Ovary (tissue), 9 donors: ENCODE data around the gene LAMC3. TPM values are rescaled to one million over a fixed set of nuclear protein-coding genes. Genes with fewer than 3 reads are reported as not detected.

Experiments used
- DNase-seq, 5 donors: peaks; one replicate each; pipeline ENCODE4 v3.0.0-alpha.2; 2019 to 2020
- H3K27ac ChIP-seq, 2 donors: fragments of 200-600 bp; one replicate each; pipeline versions ENCODE4 v1.5.1 to v1.8.0; 2019 to 2022
- H3K27me3 ChIP-seq: fragments of 200-600 bp; one replicate; pipeline ENCODE4 v1.8.0; 2022
- H3K36me3 ChIP-seq: fragments of 200-600 bp; sonication (generic); one replicate; pipeline ENCODE4 v1.5.1; 2019
- H3K4me1 ChIP-seq: one replicate; pipeline ENCODE4 v1.8.1; 2013; ENCODE audit warnings: mild to moderate bottlenecking, moderate library complexity; ENCODE audit not compliant: insufficient read depth
- H3K4me3 ChIP-seq: fragments of 200-600 bp; sonication (generic); one replicate; pipeline ENCODE4 v1.5.1; 2017
- H3K9me3 ChIP-seq, 2 donors: fragments of 200-600 bp in 1 of 2; sonication (generic) in 1 of 2; one replicate each; pipeline versions ENCODE4 v1.5.1 to v1.8.1; 2013 to 2019; ENCODE audit warnings: mild to moderate bottlenecking in 1 of 2, moderate library complexity in 1 of 2
- EP300 ChIP-seq: sonication (generic); formaldehyde crosslinking; IDR thresholded peaks from one replicate; pipeline ENCODE4 v1.6.1; 2017; ENCODE audit warnings: antibody characterized with exemption
- POLR2A ChIP-seq: fragments of 450-650 bp; IDR thresholded peaks from one replicate; pipeline ENCODE4 v1.6.1; 2017; ENCODE audit warnings: antibody characterized with exemption, mild to moderate bottlenecking, moderate library complexity
- WGBS, 3 donors: extraction: QIAGEN DNeasy Blood & Tissue Kit in 1 of 3; methylation state at CpG; one replicate each; pipeline versions ENCODE4 v1.1.5 to v1.1.7; 2013 to 2017; 5-methylcytosine and 5-hydroxymethylcytosine counted together
- intact Hi-C, 4 donors: fragments of 100-400 bp; cut with DNase I; formaldehyde crosslinking; loops; one replicate each; pipeline versions ENCODE4 v1.11.0 to v1.15.1; 2022 to 2023
- polyA plus RNA-seq, 2 donors: library from polyadenylated mRNA; stranded (reverse); fragments of 200-250 nt in 1 of 2; fragments of 350-450 nt in 1 of 2; fragmentation: Illumina TruSeq in 1 of 2; extraction: RNeasy Lipid Tissue Mini Kit (QIAGEN cat#74804) in 1 of 2; gene quantifications; one replicate each; pipeline ENCODE4 v1.2.3, GENCODE V29; 2013 to 2014
- total RNA-seq, 7 donors: library from RNA; depleted of rRNA in 2 of 7; stranded (reverse); fragments of >200 nt in 2 of 7; fragmentation: NEBNext Ultra II Directional in 3 of 7; extraction: Animal tissue kit (Norgen Biotek cat#: 25700) in 3 of 7; gene quantifications; one replicate each; pipeline versions ENCODE4 v1.1.0 to v1.2.4, GENCODE V29; 2016 to 2023
- TF ChIP-seq, protein P1 (sequence below), 3 donors: fragments of 450-650 bp in 2 of 3; fragments of 200-600 bp in 1 of 3; IDR thresholded peaks; one replicate each; pipeline versions ENCODE4 v1.5.1 to v1.8.0; 2016 to 2022; ENCODE audit warnings: antibody characterized with exemption in 3 of 3, mild to moderate bottlenecking in 1 of 3
- donor health status: DM: no; HTN: no; CAD: no; lungs with moderate emphysema.
- donor health status: DM: no; HTN: no; CAD: no.
- donor health status: Bipolar disorder and iron deficiency.
- donor health status: DM: yes; HTN: yes; CAD: no.
- donor health status: DM: no; HTN: no; CAD: no.
- donor health status: DM: yes; HTN: yes; CAD: no.

LAMC3 gene
- total and polyA plus RNA-seq, 9 donors = 0.48 to 5.7 (median 1.8) TPM

DNA sequence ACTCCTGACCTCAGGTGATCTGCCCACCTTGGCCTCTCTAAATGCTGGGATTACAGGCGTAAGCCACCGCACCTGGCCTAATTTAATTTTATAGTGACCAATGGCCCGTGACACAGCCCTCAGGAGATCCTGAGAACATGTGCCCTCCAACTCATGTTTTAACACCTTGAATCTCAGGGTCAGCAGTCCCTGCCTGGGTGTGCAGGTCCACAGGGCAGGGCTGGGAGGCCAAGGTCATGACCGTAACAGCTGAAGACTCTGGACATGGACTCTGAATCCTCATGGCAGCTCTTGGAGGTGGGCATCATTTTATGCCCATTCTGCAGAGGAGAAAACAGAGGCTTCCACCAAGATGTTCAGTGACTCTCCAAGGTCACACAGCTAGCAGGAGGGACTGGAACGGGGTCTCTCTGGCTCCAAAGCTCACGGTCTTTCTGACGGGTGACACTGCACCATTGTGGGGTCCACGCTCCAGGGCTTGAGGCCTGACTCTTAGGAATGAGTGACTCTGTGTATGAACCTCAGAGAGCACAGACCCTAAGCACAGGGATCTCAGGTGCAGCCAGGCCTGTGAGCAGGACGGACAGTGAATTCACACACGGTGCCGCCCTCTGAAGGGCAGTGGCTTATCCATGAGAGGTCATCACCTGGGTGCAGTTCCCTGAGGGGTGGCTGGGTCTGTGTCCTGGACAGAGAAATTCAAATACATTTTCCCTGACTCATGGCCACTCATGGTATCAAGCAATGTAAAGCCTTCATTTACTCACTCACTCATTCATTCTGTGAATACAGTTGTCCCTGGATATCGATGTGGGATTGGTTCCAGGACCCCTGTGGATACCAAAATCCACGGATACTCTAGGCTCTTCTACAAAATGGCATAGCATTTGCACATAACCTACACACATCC lies 32.8 kb upstream of the LAMC3 start:
- intact Hi-C loops = no loop called here
- no peak for DNase-seq
- no peak overlapping the region for H3K27ac ChIP-seq
- WGBS, 3 donors = 79 to 81% (median 80%) methylated on average over 13 of the region's 13 CpGs
- no peaks in the 10 kb centered on the region for H3K36me3 ChIP-seq
- H3K9me3 ChIP-seq = no peaks in the 10 kb centered on the region
- H3K4me3 ChIP-seq = no peak overlapping the region
- no peaks in the 10 kb centered on the region for H3K4me1 ChIP-seq
- TF ChIP-seq EP300 = no peak
- TF ChIP-seq POLR2A = no peak
- TF ChIP-seq, protein P1, sequence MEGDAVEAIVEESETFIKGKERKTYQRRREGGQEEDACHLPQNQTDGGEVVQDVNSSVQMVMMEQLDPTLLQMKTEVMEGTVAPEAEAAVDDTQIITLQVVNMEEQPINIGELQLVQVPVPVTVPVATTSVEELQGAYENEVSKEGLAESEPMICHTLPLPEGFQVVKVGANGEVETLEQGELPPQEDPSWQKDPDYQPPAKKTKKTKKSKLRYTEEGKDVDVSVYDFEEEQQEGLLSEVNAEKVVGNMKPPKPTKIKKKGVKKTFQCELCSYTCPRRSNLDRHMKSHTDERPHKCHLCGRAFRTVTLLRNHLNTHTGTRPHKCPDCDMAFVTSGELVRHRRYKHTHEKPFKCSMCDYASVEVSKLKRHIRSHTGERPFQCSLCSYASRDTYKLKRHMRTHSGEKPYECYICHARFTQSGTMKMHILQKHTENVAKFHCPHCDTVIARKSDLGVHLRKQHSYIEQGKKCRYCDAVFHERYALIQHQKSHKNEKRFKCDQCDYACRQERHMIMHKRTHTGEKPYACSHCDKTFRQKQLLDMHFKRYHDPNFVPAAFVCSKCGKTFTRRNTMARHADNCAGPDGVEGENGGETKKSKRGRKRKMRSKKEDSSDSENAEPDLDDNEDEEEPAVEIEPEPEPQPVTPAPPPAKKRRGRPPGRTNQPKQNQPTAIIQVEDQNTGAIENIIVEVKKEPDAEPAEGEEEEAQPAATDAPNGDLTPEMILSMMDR (IDR thresholded peaks at IDR 0.05) = no peak
- H3K27me3 ChIP-seq = no peaks in the 10 kb centered on the region

DNA sequence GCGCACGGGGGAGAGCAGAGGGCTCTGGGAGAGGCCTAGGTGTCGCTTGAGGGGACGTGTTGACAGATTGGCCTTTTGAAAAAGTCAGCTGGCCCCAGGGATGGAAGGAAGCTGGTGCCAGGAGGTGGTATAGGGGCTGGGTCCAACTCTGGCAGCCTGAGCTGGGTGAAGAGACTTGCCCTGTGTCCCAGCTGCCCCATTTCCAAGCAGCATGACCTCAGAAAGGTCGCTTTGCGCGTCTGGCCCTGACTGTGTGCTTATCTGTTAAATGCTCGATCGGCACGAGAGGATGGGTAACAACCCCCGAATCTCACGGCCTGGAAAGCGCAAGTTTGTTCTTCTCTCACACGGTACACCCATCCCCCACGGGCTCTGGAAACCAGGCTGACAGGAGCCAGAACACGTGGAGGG lies 31.2 kb upstream of the LAMC3 start:
- H3K4me3 ChIP-seq = no peak overlapping the region
- no peaks in the 10 kb centered on the region for H3K36me3 ChIP-seq
- no peak for DNase-seq
- H3K27ac ChIP-seq = no peak overlapping the region
- intact Hi-C loops = no loop called here
- H3K27me3 ChIP-seq = no peaks in the 10 kb centered on the region
- WGBS, 3 donors = 42 to 48% (median 44%) methylated on average over 16 of the region's 16 CpGs
- no peaks in the 10 kb centered on the region for H3K9me3 ChIP-seq
- TF ChIP-seq, protein P1 (IDR thresholded peaks at IDR 0.05) = no peak
- TF ChIP-seq EP300 (no peak), POLR2A (no peak)
- no peaks in the 10 kb centered on the region for H3K4me1 ChIP-seq

DNA sequence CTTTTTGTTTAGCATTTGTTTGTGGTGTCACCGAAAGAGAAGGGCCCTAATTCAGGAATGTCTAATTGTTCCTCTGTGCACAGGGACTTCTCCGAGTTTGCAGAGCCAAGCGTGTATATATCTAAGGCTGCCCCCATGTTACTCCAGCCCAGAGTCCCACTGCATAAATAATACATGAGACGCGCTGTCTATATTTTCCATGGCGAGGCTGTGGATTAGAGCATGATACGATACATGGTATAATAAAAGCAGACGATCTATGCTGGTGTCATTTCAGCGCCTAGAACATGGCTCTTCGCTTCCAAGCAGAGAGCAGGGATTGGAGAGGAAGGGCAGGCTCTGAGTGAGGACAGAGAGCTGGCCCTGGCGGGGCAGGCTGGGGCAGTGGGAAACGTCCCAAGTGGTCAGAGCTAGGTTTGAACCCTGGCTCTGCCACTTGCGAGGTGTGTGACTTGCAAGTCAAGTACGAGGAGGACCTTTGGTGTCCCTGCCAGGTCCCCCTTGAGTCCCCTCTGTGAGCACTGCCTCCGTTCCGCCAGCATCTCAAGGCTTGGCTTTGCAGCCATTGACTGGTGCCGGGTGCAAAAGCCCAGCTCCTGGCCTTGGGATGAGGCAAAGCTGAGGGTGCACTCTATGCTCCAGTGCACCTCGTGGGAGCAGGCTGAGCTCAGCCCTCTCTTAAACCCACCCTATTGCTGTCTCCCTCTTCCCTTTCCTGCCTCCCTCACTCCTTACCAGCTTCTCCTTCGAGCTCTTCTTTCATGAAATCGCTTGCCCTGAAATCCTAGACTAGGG lies 29.2 kb upstream of the LAMC3 start:
- Histone ChIP-seq H3K4me3 (no peak overlapping the region), H3K36me3 (no peaks in the 10 kb centered on the region), H3K27ac (no peak overlapping the region), H3K27me3 (no peaks in the 10 kb centered on the region), H3K4me1 (no peaks in the 10 kb centered on the region), H3K9me3 (no peaks in the 10 kb centered on the region)
- intact Hi-C loops = no loop called here
- WGBS, 3 donors = 83 to 87% (median 84%) methylated on average over 20 of the region's 20 CpGs
- no peak for TF ChIP-seq EP300
- TF ChIP-seq POLR2A = no peak
- TF ChIP-seq, protein P1 (IDR thresholded peaks at IDR 0.05) = no peak
- DNase-seq = no peak

DNA sequence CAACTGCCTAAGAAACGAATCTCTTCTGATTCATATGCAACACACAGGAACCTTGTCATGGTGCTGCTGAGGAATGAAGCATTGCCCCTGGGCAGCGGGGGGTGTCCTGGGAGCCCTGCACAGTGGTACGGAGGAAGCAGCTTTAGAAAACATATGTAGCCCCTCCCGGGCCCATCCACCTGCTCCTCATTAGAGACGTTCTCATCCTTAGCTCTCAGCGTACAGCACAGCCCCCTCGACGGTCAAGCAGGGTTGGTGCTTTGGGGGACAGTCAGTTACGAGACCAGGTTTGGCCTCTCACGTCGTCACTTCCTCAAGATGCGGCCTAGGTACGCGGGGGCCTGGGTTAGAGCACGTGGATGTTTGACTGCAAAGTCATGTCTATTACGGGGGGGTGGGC lies 28.4 kb upstream of the LAMC3 start:
- intact Hi-C loops = no loop called here
- DNase-seq = no peak
- no peaks in the 10 kb centered on the region for H3K9me3 ChIP-seq
- 70 to 74% (median 72%) methylated on average over 16 of the region's 16 CpGs for WGBS, 3 donors
- H3K4me3 ChIP-seq = no peak overlapping the region
- H3K27ac ChIP-seq = no peak overlapping the region
- no peaks in the 10 kb centered on the region for H3K36me3 ChIP-seq
- TF ChIP-seq EP300 = no peak
- TF ChIP-seq, protein P1 (IDR thresholded peaks at IDR 0.05) = no peak
- TF ChIP-seq POLR2A = no peak
- H3K4me1 ChIP-seq = no peaks in the 10 kb centered on the region
- H3K27me3 ChIP-seq = no peaks in the 10 kb centered on the region
